Stimulated activated CD4-positive, alpha-beta T cell treated with anti-CD3 and anti-CD28 coated beads, Interleukin-1b, Interleukin-23, amount 100 ng/mL, for 1 hour (primary cell): ENCODE results near the gene TAF1.
"Not testable (repeated sequence)": the region's sequence is repeated elsewhere in the genome, so short reads cannot be mapped to it uniquely, and the experiment has no call there.

Experiments
- DNase-seq, 2 donors: peaks; one replicate each; pipeline ENCODE4 v3.0.0-alpha.2; 2020; ENCODE audit warnings: low read depth in 2 of 2

TAF1 gene

DNA sequence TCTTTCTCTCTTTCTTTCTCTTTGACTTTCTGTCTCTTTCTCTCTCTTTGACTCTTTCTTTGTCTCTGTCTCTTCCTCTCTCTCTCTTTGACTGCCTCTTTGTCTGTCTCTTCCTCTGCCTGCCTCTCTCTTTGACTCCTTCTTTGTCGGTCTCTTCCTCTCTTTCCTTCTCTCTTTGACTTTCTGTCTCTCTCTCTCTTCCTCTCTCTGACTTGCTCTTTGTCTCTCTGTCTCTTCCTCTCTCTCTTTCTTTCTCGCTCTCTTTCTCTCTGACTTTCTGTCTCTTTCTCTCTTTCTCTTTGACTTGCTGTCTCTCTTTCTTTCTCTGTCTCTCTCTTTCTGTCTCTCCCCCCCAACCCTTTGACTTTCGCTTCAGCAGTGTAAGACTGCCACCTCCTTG is 130.3 kb downstream of the TAF1 start:
- DNase-seq, result no peak

DNA sequence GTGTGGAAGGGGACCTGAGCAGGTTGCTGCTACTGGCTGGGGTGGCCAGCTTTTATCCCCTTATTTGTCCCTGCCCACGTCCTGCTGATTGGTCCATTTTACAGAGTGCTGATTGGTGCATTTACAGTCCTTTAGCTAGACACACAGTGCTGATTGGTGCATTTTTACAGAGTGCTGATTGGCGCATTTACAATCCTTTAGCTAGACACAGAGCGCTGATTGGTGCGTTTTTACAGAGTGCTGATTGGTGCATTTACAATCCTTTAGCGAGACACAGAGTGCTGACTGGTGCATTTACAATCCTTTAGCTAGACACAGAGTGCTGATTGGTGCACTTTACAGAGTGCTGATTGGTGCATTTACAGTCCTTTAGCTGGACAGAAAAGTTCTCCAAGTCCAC is 135.9 kb downstream of the TAF1 start:
- not testable (repeated sequence) for DNase-seq

- no peak for DNase-seq
These were observed 138.2 kb downstream of the TAF1 start for GRCh38 chrX:71504346-71504745.

DNA sequence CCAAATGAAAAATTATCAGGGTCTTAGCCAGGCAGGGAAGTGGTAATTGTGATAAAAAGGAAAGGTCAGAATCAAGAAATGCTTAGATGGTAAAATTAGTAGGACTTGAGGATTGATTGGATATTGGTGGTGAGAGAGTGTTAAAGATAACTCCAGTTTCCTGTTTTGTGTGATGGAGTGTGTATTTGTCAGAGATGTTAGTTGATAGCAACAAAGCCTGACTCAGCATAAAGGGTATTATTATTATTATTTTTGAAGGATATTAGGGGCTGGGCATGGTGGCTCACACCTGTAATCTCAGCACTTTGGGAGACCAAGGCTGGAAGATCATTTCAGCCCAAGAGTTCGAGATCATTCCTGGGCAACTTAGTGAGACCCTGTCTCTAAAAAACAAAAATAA is 143.1 kb downstream of the TAF1 start:
- no peak for DNase-seq

DNA sequence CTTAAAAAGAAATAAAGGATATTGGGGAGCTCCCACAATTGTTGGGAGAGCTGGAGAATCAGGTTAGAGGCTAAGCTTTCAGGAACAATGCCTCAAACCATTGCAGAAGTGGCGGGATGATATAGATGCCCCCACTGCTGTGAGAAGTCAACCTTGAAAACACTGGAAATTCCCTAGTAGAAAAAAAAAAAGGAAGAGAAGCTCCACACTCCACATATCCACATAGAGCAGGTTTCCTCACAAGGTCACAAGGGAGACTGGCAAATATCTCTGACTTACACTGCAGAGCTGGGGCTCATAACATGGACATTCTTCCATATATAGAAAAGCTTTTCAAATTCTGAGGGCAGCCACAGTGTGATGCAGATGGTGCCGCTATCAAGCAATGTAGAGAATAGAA is 144.0 kb downstream of the TAF1 start:
- DNase-seq, result no peak

- DNase-seq, result not testable (repeated sequence)
These were observed 147.6 kb downstream of the TAF1 start for GRCh38 chrX:71513731-71514130.

DNA sequence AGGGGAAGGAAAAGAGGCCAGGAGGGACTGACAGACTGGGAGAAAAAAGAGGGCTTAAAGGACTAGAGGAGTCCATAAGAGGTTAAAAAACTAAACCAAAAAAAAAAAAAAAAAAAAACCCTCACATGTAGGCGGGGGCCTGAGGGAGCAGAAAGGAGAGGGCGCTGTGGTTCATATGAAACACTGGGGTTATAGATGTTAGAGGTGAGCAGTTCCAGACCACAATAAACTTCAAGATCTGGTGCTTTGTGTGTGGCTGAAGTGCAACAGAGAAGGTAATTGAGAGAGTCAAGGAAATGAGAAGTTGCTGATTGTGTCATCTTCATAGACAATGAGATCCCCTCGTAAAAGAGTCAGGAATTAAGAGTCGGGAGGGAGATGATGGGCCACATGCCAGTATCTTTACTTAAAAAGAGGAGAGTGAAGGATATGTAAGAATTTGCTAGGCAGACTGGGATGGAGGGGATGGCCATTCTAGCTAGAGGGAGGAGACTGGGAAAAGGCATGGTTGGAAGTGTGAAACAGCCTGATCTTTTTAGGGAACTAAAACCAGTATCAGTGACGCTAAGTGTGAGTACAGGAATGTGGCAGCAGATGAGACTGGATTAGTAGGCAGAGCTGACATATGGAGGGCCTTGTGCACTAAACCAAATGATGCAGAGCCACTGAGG is 148.3 kb downstream of the TAF1 start:
- no peak for DNase-seq

DNA sequence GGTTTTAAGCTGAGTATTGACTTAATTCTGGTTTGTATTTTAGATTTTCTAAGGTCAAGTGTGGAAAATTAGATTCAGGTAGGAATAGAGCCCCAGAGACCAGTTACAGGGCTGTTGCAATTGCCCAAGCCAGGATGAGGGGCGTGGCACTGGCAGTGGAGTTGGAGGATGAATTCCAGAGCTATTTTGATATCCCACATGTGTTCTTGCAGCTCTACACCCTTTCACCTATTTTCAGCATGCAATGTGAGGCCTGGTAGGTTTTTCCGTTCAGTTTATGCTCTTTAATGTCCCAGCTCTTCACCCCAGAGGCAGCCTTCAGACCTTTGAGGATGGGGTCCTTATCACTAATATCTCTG is 148.9 kb downstream of the TAF1 start:
- no peak for DNase-seq
